SK-N-SH (cell line): Measurements from ENCODE around the gene GALNT14. TPM values are rescaled to one million over a fixed set of nuclear protein-coding genes. Genes with fewer than 3 reads are reported as not detected.

Source experiments
- CTCF ChIA-PET: fragments of 300-600, 350-600 bp; formaldehyde crosslinking; extraction: SDS; loops from one replicate; lab custom pipeline; 2021; lab: Yijun Ruan, JAX
- POLR2A ChIA-PET: fragments of 350-600 bp; sonication (Branson Sonifier 250); formaldehyde crosslinking; extraction: SDS; loops from one replicate; lab custom pipeline; 2020; ENCODE audit warnings: antibody characterized with exemption, inconsistent platforms; lab: Yijun Ruan, JAX
- DNase-seq: peaks from one replicate; pipeline ENCODE4 v3.0.0; 2012
- H2AFZ ChIP-seq: fragments of 200-600 bp; sonication (generic); 2 replicates; pipeline ENCODE4 v1.8.1; 2016; ENCODE audit warnings: antibody characterized with exemption, mild to moderate bottlenecking, low read depth
- H3F3A ChIP-seq: fragments of 200-600 bp; sonication (generic); replicated peaks from 2 replicates; pipeline ENCODE3; 2016; ENCODE audit warnings: antibody characterized with exemption, mild to moderate bottlenecking; ENCODE audit not compliant: insufficient read depth
- H3K27ac ChIP-seq, 2 experiments: fragments of 200-500 bp in 1 of 2; fragments of 200-600 bp in 1 of 2; sonication (Bioruptor generic) in 1 of 2; sonication (generic), shearing (Covaris generic) in 1 of 2; 2 replicates each; pipeline versions ENCODE4 v1.5.1 to v1.6.1; 2014 to 2016; ENCODE audit warnings: low read depth in 2 of 2, inconsistent platforms in 1 of 2, low read length in 1 of 2, mild to moderate bottlenecking in 1 of 2, mixed read lengths in 1 of 2
- H3K27me3 ChIP-seq: fragments of 200-600 bp; sonication (generic), shearing (Covaris generic); 2 replicates; pipeline ENCODE4 v1.6.1; 2016; ENCODE audit warnings: mixed run types; ENCODE audit not compliant: insufficient read depth
- H3K36me3 ChIP-seq, 2 experiments: fragments of 200-500 bp in 1 of 2; fragments of 200-600 bp in 1 of 2; sonication (Bioruptor generic) in 1 of 2; sonication (generic) in 1 of 2; replicated peaks in 1 of 2; 2 replicates each; pipeline versions ENCODE3 to v1.5.1; 2014 to 2016; ENCODE audit warnings: low read length in 1 of 2, mild to moderate bottlenecking in 1 of 2; ENCODE audit not compliant: insufficient read depth in 2 of 2, control insufficient read depth in 1 of 2
- H3K4me1 ChIP-seq, 2 experiments: fragments of 200-500 bp in 1 of 2; fragments of 200-600 bp in 1 of 2; sonication (Bioruptor generic) in 1 of 2; sonication (generic), shearing (Covaris generic) in 1 of 2; 2 replicates each; pipeline versions ENCODE4 v1.5.1 to v1.6.1; 2014 to 2016; ENCODE audit warnings: low read depth in 1 of 2, low read length in 1 of 2, mixed run types in 1 of 2; ENCODE audit not compliant: insufficient read depth in 2 of 2, control insufficient read depth in 1 of 2
- H3K4me2 ChIP-seq: fragments of 200-600 bp; sonication (generic), shearing (Covaris generic); 2 replicates; pipeline ENCODE4 v1.6.1; 2017; ENCODE audit warnings: mixed run types
- H3K4me3 ChIP-seq, 2 experiments: fragments of 200-500 bp in 1 of 2; fragments of 200-600 bp in 1 of 2; sonication (Bioruptor generic) in 1 of 2; sonication (generic), shearing (Covaris generic) in 1 of 2; 2 replicates each; pipeline versions ENCODE4 v1.5.1 to v1.8.1; 2014 to 2016; ENCODE audit warnings: low read depth in 2 of 2, inconsistent platforms in 1 of 2, low read length in 1 of 2, mild to moderate bottlenecking in 1 of 2, mixed read lengths in 1 of 2, moderate library complexity in 1 of 2
- H3K79me2 ChIP-seq: fragments of 200-600 bp; sonication (generic); 2 replicates; pipeline ENCODE4 v1.8.1; 2017; ENCODE audit warnings: mild to moderate bottlenecking; ENCODE audit not compliant: insufficient read depth
- H3K9ac ChIP-seq: fragments of 200-600 bp; sonication (generic); 2 replicates; pipeline ENCODE4 v1.6.1; 2017; ENCODE audit warnings: mixed run types
- H3K9me2 ChIP-seq: fragments of 200-600 bp; sonication (generic); 2 replicates; pipeline ENCODE4 v1.6.1; 2017; ENCODE audit warnings: mixed run types
- H3K9me3 ChIP-seq: fragments of 200-600 bp; sonication (generic); 2 replicates; pipeline ENCODE4 v1.6.1; 2017; ENCODE audit warnings: mixed run types, mild to moderate bottlenecking, moderate library complexity
- H4K20me1 ChIP-seq: fragments of 200-600 bp; sonication (generic); 2 replicates; pipeline ENCODE4 v1.6.1; 2017; ENCODE audit warnings: mild to moderate bottlenecking, mixed run types; ENCODE audit not compliant: insufficient read depth
- EP300 ChIP-seq, 2 experiments: IDR thresholded peaks; 2 replicates each; pipeline versions ENCODE4 v1.4.0 to v1.6.1; 2012; ENCODE audit warnings: borderline replicate concordance in 1 of 2, low read depth in 1 of 2, low read length in 1 of 2
- EZH2phosphoT487 ChIP-seq: fragments of 200-600 bp; sonication (generic); IDR thresholded peaks from 2 replicates; pipeline ENCODE4 v1.6.1; 2017; ENCODE audit warnings: low read depth, mixed run types, mild to moderate bottlenecking, antibody characterized with exemption, moderate library complexity, borderline replicate concordance
- FOXJ3 ChIP-seq: sonication (generic); formaldehyde crosslinking; IDR thresholded peaks from 2 replicates; pipeline ENCODE4 v1.5.1; 2020; ENCODE audit warnings: mild to moderate bottlenecking, missing genetic modification reagents
- JUND ChIP-seq: IDR thresholded peaks from 2 replicates; pipeline ENCODE4 v1.4.0; 2012
- MEF2A ChIP-seq: IDR thresholded peaks from 2 replicates; pipeline ENCODE4 v1.4.0; 2012; ENCODE audit warnings: low read depth, borderline replicate concordance
- NFIC ChIP-seq: IDR thresholded peaks from 2 replicates; pipeline ENCODE4 v1.4.0; 2012; ENCODE audit warnings: borderline replicate concordance
- NRF1 ChIP-seq: IDR thresholded peaks from 2 replicates; pipeline ENCODE4 v1.6.1; 2012; ENCODE audit warnings: low read depth, mild to moderate bottlenecking, low read length
- POLR2AphosphoS5 ChIP-seq: IDR thresholded peaks from 2 replicates; pipeline ENCODE4 v1.6.1; 2012; ENCODE audit warnings: low read depth, low read length
- RAD21 ChIP-seq: IDR thresholded peaks from 2 replicates; pipeline ENCODE4 v1.6.1; 2012; ENCODE audit warnings: mild to moderate bottlenecking, low read length
- RCOR1 ChIP-seq: fragments of 150-350 bp; IDR thresholded peaks from 2 replicates; pipeline ENCODE4 v1.6.1; 2017; ENCODE audit warnings: antibody characterized with exemption, low read length
- RFX5 ChIP-seq: IDR thresholded peaks from 2 replicates; pipeline ENCODE4 v1.6.1; 2012; ENCODE audit warnings: mild to moderate bottlenecking, improper control_type of control experiment, low read length
- RXRA ChIP-seq: IDR thresholded peaks from 2 replicates; pipeline ENCODE4 v1.4.0; 2012; ENCODE audit warnings: low read depth, mild to moderate bottlenecking, borderline replicate concordance
- SIN3A ChIP-seq: IDR thresholded peaks from 2 replicates; pipeline ENCODE4 v1.6.1; 2012; ENCODE audit warnings: low read depth, mild to moderate bottlenecking, low read length, moderate library complexity, borderline replicate concordance
- SMC3 ChIP-seq: IDR thresholded peaks from 2 replicates; pipeline ENCODE4 v1.6.1; 2012; ENCODE audit warnings: low read depth, low read length, improper control_type of control experiment
- WGBS: methylation state at CpG from one replicate; pipeline ENCODE4 v1.1.6; 2017; ENCODE audit warnings: low lambda C conversion rate; 5-methylcytosine and 5-hydroxymethylcytosine counted together
- polyA plus RNA-seq, 3 experiments: library from polyadenylated mRNA; depleted of rRNA; stranded (reverse); fragments of >200 nt; gene quantifications; 2 replicates each; pipeline ENCODE4 v1.2.3, GENCODE V29; 2012
- TF ChIP-seq, protein P1 (sequence below): fragments of 200-600 bp; sonication (generic); IDR thresholded peaks from 2 replicates; pipeline ENCODE4 v1.6.1; 2017; ENCODE audit warnings: antibody characterized with exemption, mild to moderate bottlenecking, moderate library complexity
- TF ChIP-seq, protein P2 (sequence below): fragments of 150-350 bp; IDR thresholded peaks from 2 replicates; pipeline ENCODE4 v1.6.1; 2017; ENCODE audit warnings: antibody characterized with exemption, low read length, low read depth, borderline replicate concordance
- TF ChIP-seq, protein P3 (sequence below): fragments of 150-350 bp; IDR thresholded peaks from 2 replicates; pipeline ENCODE4 v1.6.1; 2016; ENCODE audit warnings: mild to moderate bottlenecking, low read depth, low read length
- TF ChIP-seq, protein P4 (sequence below): IDR thresholded peaks from 2 replicates; pipeline ENCODE4 v1.6.1; 2012; ENCODE audit warnings: mild to moderate bottlenecking, low read depth, low read length, moderate library complexity

Gene GALNT14
- polyA plus RNA-seq, 1 of the 3 experiments (the other 2 are of a cell fraction) = 1.6 TPM

- TF ChIP-seq, protein P1, sequence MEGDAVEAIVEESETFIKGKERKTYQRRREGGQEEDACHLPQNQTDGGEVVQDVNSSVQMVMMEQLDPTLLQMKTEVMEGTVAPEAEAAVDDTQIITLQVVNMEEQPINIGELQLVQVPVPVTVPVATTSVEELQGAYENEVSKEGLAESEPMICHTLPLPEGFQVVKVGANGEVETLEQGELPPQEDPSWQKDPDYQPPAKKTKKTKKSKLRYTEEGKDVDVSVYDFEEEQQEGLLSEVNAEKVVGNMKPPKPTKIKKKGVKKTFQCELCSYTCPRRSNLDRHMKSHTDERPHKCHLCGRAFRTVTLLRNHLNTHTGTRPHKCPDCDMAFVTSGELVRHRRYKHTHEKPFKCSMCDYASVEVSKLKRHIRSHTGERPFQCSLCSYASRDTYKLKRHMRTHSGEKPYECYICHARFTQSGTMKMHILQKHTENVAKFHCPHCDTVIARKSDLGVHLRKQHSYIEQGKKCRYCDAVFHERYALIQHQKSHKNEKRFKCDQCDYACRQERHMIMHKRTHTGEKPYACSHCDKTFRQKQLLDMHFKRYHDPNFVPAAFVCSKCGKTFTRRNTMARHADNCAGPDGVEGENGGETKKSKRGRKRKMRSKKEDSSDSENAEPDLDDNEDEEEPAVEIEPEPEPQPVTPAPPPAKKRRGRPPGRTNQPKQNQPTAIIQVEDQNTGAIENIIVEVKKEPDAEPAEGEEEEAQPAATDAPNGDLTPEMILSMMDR = no peak
- no peak for TF ChIP-seq POLR2AphosphoS5
- no peak for TF ChIP-seq MEF2A
- no peak for TF ChIP-seq RAD21
- TF ChIP-seq EZH2phosphoT487 = no peak
- TF ChIP-seq NFIC = no peak
- TF ChIP-seq FOXJ3 = no peak
- TF ChIP-seq JUND = no peak
Observed at GRCh38 chr2:30947686-30948085, 190.6 kb downstream of the GALNT14 start (continued).

- H3K4me3 ChIP-seq = no peak overlapping the region
- TF ChIP-seq POLR2AphosphoS5 (no peak), RAD21 (no peak), RCOR1 (no peak)
- TF ChIP-seq, protein P2, sequence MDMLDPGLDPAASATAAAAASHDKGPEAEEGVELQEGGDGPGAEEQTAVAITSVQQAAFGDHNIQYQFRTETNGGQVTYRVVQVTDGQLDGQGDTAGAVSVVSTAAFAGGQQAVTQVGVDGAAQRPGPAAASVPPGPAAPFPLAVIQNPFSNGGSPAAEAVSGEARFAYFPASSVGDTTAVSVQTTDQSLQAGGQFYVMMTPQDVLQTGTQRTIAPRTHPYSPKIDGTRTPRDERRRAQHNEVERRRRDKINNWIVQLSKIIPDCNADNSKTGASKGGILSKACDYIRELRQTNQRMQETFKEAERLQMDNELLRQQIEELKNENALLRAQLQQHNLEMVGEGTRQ = no peak
- no peaks in the 10 kb centered on the region for H3K9me3 ChIP-seq
- no peaks in the 10 kb centered on the region for H4K20me1 ChIP-seq
- DNase-seq = no peak
- CTCF ChIA-PET = interaction anchor here (0.8 to 1.0 kb wide), 2 partner anchors 171 to 480 kb away, joined by 3 read pairs; no protein-coding TSS in a partner anchor
- no peak overlapping the region for H3K4me2 ChIP-seq
- POLR2A ChIA-PET = no interaction called here
- no peak overlapping the region for H3K27ac ChIP-seq
- H3K27me3 ChIP-seq = no peaks in the 10 kb centered on the region
- no peaks in the 10 kb centered on the region for H3K79me2 ChIP-seq
- no peak overlapping the region for H3K9ac ChIP-seq
- no peaks in the 10 kb centered on the region for H3K9me2 ChIP-seq
- no peaks in the 10 kb centered on the region for H3K36me3 ChIP-seq
- 35% methylated on average over 5 of the region's 5 CpGs for WGBS
- H2AFZ ChIP-seq = no peak overlapping the region
- H3K4me1 ChIP-seq = peaks cover 0 to 6% of the 10 kb centered on the region in 2 experiments; a peak in 1 of 4 replicates
- no peaks in the 10 kb centered on the region for H3F3A ChIP-seq
Observed at GRCh38 chr2:30942419-30942818, 195.8 kb downstream of the GALNT14 start.

DNA sequence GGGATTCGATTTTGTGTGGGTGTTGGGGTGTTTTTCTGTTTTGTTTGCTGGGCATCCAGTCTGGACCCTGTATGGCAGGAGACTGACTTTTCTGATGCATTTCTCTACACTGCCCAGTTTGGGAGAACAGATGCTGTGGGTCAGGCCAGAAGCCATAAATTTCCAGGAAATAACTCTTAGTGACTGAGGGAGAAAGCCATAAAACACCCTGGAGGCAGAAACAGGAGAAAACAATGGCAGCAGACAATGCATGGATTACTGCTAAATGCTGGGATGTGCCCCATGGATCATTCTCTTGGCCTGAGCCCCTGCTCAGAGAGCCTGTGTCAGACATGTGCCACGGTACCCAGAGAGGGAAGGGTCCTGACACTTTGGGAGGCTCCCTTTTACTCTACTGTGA is 197.4 kb downstream of the GALNT14 start:
- DNase-seq = no peak
- Histone ChIP-seq H3K4me3 (no peak overlapping the region), H3K9ac (no peak overlapping the region), H3K79me2 (no peaks in the 10 kb centered on the region), H3K27ac (no peak overlapping the region), H3K9me2 (no peaks in the 10 kb centered on the region), H3K4me1 (peaks cover 0 to 11% of the 10 kb centered on the region in 2 experiments; a peak in 1 of 4 replicates), H3K27me3 (no peaks in the 10 kb centered on the region), H4K20me1 (no peaks in the 10 kb centered on the region), H3F3A (no peaks in the 10 kb centered on the region), H3K36me3 (no peaks in the 10 kb centered on the region), H2AFZ (no peak overlapping the region), H3K4me2 (no peak overlapping the region), H3K9me3 (no peaks in the 10 kb centered on the region)
- 9% methylated on average over 2 of the region's 2 CpGs for WGBS
- ChIA-PET POLR2A (no interaction called here), CTCF (no interaction called here)
- TF ChIP-seq MEF2A (no peak), SIN3A (no peak), SMC3 (no peak), RXRA (no peak), RCOR1 (no peak), FOXJ3 (no peak), JUND (no peak), RFX5 (no peak), NRF1 (no peak), NFIC (no peak), EP300 (IDR thresholded peaks at IDR 0.05; ENCODE audit: borderline replicate concordance in 1 of 2, low read depth in 1 of 2, low read length in 1 of 2) (no peak)
- TF ChIP-seq, protein P3, sequence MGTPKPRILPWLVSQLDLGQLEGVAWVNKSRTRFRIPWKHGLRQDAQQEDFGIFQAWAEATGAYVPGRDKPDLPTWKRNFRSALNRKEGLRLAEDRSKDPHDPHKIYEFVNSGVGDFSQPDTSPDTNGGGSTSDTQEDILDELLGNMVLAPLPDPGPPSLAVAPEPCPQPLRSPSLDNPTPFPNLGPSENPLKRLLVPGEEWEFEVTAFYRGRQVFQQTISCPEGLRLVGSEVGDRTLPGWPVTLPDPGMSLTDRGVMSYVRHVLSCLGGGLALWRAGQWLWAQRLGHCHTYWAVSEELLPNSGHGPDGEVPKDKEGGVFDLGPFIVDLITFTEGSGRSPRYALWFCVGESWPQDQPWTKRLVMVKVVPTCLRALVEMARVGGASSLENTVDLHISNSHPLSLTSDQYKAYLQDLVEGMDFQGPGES = no peak
- TF ChIP-seq, protein P4, sequence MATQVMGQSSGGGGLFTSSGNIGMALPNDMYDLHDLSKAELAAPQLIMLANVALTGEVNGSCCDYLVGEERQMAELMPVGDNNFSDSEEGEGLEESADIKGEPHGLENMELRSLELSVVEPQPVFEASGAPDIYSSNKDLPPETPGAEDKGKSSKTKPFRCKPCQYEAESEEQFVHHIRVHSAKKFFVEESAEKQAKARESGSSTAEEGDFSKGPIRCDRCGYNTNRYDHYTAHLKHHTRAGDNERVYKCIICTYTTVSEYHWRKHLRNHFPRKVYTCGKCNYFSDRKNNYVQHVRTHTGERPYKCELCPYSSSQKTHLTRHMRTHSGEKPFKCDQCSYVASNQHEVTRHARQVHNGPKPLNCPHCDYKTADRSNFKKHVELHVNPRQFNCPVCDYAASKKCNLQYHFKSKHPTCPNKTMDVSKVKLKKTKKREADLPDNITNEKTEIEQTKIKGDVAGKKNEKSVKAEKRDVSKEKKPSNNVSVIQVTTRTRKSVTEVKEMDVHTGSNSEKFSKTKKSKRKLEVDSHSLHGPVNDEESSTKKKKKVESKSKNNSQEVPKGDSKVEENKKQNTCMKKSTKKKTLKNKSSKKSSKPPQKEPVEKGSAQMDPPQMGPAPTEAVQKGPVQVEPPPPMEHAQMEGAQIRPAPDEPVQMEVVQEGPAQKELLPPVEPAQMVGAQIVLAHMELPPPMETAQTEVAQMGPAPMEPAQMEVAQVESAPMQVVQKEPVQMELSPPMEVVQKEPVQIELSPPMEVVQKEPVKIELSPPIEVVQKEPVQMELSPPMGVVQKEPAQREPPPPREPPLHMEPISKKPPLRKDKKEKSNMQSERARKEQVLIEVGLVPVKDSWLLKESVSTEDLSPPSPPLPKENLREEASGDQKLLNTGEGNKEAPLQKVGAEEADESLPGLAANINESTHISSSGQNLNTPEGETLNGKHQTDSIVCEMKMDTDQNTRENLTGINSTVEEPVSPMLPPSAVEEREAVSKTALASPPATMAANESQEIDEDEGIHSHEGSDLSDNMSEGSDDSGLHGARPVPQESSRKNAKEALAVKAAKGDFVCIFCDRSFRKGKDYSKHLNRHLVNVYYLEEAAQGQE = no peak
